GM13976 (cell line): Measurements from ENCODE around the gene EPB41L5.

Experiments used
- DNase-seq: peaks from one replicate; pipeline ENCODE4 v3.0.0; 2012; ENCODE audit warnings: low spot score
- in situ Hi-C: fragments of 300-500 bp; cut with MboI; formaldehyde crosslinking; loops from one replicate; pipeline ENCODE4 v1.12.0; 2022; ENCODE audit warnings: low sequenced_read_pairs, mixed read lengths, inconsistent platforms; ENCODE audit not compliant: unreplicated experiment
- TF ChIP-seq, protein P1 (sequence below): IDR thresholded peaks from 2 replicates; pipeline ENCODE4 v1.5.1; 2012; ENCODE audit warnings: borderline replicate concordance, mild to moderate bottlenecking; ENCODE audit not compliant: insufficient read depth; ENCODE audit errors: extremely low read depth, missing control alignments, control extremely low read depth

Gene EPB41L5

DNA sequence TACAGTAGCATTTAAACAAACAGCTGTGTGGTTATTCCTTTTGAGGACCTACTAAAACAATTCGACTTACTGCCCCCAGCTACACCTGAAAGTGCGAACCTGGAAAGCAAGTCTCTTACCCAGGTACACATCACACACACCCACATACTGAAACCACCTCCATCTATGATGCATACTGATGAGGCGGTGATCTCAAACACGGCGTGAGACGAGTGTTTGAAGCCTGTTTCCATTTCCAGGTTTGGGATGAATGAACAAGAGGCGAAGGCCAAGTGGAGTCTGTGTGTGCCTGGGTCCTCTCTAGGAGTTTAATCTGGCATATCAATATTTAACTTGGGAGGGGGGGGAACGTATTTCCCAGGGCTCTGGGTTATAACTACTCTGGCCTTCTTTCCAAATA is 208.7 kb downstream of the EPB41L5 start:
- TF ChIP-seq, protein P1, sequence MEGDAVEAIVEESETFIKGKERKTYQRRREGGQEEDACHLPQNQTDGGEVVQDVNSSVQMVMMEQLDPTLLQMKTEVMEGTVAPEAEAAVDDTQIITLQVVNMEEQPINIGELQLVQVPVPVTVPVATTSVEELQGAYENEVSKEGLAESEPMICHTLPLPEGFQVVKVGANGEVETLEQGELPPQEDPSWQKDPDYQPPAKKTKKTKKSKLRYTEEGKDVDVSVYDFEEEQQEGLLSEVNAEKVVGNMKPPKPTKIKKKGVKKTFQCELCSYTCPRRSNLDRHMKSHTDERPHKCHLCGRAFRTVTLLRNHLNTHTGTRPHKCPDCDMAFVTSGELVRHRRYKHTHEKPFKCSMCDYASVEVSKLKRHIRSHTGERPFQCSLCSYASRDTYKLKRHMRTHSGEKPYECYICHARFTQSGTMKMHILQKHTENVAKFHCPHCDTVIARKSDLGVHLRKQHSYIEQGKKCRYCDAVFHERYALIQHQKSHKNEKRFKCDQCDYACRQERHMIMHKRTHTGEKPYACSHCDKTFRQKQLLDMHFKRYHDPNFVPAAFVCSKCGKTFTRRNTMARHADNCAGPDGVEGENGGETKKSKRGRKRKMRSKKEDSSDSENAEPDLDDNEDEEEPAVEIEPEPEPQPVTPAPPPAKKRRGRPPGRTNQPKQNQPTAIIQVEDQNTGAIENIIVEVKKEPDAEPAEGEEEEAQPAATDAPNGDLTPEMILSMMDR, result no peak
- no peak for DNase-seq
- in situ Hi-C loops, result loop anchor here (10.0 kb wide), 1 partner anchor 73 kb away; no protein-coding TSS in a partner anchor

DNA sequence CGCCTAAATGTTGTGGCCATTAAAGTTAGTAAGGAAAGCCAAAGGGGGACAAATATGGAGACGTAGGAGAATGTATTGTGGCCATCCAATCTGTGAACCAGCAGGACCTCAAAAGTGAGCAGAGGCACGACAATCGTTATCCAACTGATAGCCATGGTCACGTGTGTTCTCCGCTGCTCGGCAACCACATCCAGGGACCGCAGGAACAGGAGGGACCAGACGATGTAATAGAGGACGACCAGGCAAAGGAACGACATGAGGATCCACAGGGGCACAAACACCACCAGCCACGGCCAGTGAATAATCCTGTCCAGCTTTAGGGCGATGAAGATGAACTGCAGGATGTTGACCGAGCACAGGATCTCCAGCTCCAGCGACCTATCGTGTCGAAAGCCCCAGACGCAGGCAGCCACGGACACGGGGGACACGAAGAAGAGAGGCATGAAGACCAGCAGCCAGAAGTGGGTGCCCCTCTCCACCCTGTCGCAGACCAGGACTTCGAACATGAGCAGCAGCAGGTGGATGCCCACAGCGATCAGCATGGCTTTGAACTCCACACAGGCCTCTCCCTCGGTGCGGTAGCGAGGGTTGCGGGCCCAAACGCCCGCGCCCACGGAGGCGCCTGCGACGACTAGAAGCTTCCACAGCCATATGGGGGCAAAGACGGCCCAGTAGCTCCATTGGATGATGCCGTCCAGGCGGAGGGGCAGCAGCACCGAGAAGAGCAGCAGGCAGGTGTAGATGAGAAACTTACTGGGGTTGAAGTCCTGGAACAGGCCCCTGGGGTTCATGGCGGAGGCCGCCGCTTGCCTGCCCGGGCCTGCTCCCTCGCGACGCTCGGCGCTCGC is 209.5 kb downstream of the EPB41L5 start:
- no peak for DNase-seq
- TF ChIP-seq, protein P1, result no peak
- in situ Hi-C loops, result loop anchor here (10.0 kb wide), 1 partner anchor 72 kb away; no protein-coding TSS in a partner anchor

DNA sequence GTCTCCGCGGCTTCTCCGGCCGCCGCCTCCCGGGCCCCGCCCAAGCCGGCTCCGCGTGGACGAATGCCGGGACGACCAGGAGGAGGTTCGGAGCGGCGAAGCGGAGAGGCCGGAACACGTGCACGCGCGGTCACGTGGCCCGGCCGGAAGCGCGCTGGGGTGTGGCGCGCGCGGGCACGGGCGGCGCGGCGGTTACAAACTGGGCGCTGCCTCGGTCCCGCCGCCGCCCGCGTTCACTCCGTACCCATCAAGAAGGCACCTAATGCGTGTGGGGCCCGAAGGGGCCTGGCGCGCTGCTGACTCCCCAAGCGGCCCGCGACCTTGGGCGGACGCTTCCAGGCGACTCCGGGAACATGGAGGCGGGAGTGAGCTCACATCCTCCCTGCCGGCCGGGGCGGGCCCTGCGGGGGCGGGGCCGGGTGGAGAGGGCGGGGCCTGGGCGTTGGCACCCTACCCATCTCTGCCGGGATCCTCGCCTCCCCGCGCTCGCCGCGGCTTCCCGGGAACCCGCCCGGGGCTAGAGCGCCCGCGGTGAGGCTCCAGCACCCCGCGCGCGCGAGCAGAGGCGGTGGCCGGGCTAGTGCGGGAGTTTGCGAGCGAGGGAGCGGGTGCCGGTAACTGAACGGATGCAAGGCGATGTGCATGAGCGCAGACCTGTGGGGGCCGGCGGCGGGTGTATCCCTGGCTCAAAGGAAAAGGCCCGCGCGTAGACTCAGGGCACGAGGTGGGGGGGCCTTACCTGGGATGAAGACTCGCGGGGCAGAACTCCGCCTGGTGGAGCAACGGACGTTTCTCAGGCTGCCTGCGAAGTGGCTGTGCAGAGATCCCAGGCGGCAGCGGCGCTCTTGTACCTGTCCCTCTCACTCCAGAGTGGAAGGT is 210.4 kb downstream of the EPB41L5 start, which contains the start of gene TMEM185B:
TMEM185B (minus strand) TSS at position 367 of the 879 bp plus-strand sequence. CDS start 424 bp downstream, outside the sequence.
- TF ChIP-seq, protein P1, result no peak
- in situ Hi-C loops, result loop anchor here (10.0 kb wide), 1 partner anchor 72 kb away; no protein-coding TSS in a partner anchor

DNA sequence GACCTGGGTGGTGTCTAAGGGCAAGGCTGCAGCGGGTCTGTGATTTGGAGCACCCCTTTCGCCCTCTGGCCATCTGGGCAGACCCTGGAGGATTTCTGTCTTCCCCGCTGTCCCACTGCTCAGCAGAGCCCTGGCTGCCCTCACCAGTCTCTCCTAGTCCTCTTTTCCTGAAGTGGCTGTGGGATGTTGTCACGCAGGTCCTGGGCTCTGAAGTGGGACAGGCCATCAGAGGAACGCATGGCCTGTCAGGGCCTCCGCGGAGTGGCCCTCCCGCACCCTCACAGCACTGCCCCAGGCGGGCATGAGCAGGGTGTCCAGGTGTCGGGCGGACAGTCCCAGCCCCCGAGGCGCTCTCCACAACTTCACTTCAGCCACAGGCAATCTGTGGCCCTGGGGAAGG is 211.4 kb downstream of the EPB41L5 start:
- no peak for DNase-seq
- TF ChIP-seq, protein P1, result no peak
- in situ Hi-C loops, result loop anchor here (10.0 kb wide), 1 partner anchor 71 kb away; no protein-coding TSS in a partner anchor

More for the DNA sequence above, 210.4 kb downstream of the EPB41L5 start, which contains the start of gene TMEM185B:
- DNase-seq, result peak; percentile 96

DNA sequence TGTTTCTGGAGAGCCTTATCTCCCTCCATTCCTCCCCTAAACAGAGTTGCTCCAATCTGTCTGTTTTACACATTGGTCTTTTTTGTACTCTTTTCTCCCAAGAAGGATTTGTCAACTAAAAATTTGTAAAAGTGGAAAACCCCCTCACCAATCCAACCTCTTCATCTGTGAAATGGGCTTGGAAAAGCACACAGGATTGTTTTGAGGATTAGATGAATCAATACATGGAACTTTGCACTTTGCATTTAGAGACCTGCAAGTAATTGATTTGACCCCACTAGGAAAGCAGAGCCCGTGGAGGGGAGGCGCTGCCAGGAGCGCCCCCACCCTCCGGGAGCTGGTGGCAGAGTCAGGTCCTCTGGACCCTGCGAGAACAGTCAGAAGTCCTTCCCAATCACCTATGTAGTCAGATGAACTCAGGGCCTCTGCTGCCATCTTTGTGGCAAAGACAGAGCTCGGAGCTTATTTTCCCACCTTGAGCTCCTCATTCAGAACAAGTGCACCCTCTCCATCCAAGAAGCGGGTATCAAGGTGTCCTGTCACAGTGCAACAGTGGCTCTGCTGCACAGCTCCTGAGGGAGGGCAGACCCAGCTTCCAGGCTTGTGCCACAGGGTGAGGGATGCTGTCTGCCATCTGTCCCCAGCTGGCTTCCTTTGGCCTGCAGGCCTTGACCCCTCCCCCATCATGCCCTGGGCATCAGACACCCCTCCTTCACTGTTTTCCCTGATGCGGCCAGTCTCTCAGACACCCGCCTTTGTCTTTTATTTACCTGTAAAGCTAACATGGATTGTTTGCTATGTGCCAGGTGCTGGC is 212.1 kb downstream of the EPB41L5 start:
- DNase-seq, result no peak
- TF ChIP-seq, protein P1, result no peak
- in situ Hi-C loops, result loop anchor here (10.0 kb wide), 1 partner anchor 70 kb away; no protein-coding TSS in a partner anchor

DNA sequence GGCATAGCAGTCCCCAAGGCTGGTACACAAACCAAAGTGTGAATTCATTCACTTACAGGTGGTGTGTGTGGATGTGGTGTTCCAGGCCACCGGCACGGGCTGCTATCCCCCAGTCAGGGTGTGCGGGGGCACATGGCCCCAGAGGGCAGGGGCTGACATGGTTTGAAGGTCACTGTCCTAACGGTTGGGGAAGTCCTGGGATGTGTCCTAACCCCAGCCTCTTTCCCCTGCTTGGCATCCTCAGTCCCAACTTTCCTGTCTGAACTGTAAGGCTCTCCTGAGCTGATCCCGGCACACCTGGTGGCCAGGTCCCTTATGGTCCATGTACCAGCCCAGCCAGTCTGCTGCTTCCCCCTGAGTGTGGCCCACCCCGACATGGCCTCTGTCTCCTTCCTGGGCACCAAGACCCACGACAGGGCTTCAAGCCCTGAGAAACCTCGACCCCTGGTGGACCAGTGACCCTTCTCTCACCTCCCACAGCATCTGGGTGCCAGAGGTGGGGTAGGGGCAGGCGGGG is 212.7 kb downstream of the EPB41L5 start:
- TF ChIP-seq, protein P1, result no peak
- DNase-seq, result no peak
- in situ Hi-C loops, result loop anchor here (10.0 kb wide), 1 partner anchor 69 kb away; no protein-coding TSS in a partner anchor
